Stimulated activated memory B cell treated with anti-CD40 and anti-IgM and Interleukin-4, amounts not matched to agents 10 μg/mL and 1 μg/mL and 100 μg/mL, for 72 hours (primary cell): ENCODE results near the gene TUFT1.
"Not testable (repeated sequence)": the region's sequence is repeated elsewhere in the genome, so short reads cannot be mapped to it uniquely, and the experiment has no call there.

ENCODE experiments used
- ATAC-seq: fragments of 150-1000 bp; cut with Tn5 transposase; 2 replicates; pipeline ENCODE4 v1.10.0; 2021
- H3K27ac Mint-ChIP-seq: one replicate; pipeline ENCODE4 v1.8.0; 2022; ENCODE audit warnings: mild to moderate bottlenecking, mixed read lengths
- H3K27me3 Mint-ChIP-seq: one replicate; pipeline ENCODE4 v1.8.0; 2022; ENCODE audit warnings: mixed read lengths
- H3K36me3 Mint-ChIP-seq: one replicate; pipeline ENCODE4 v1.8.0; 2022; ENCODE audit warnings: mixed read lengths
- H3K4me1 Mint-ChIP-seq: one replicate; pipeline ENCODE4 v1.8.0; 2022; ENCODE audit warnings: mixed read lengths
- H3K4me3 Mint-ChIP-seq: one replicate; pipeline ENCODE4 v1.8.0; 2022; ENCODE audit warnings: mild to moderate bottlenecking, moderate library complexity, mixed read lengths
- H3K9me3 Mint-ChIP-seq: one replicate; pipeline ENCODE4 v1.8.0; 2022; ENCODE audit warnings: mixed read lengths

The TUFT1 gene

GRCh38 chr1:151574575-151575529, 34.7 kb downstream of the TUFT1 start:
- Mint-ChIP-seq H3K27me3 (no peaks in the 10 kb centered on the region), H3K4me3 (no peak overlapping the region), H3K9me3 (no peaks in the 10 kb centered on the region), H3K27ac (no peak overlapping the region), H3K36me3 (no peaks in the 10 kb centered on the region), H3K4me1 (no peaks in the 10 kb centered on the region)
- ATAC-seq, result peak; percentile 48

- H3K4me1 Mint-ChIP-seq, result no peaks in the 10 kb centered on the region
These were observed 37.1 kb downstream of the TUFT1 start for GRCh38 chr1:151577173-151577572.

GRCh38 chr1:151578941-151579340, 38.8 kb downstream of the TUFT1 start:
- no peaks in the 10 kb centered on the region for H3K4me1 Mint-ChIP-seq
- no peaks in the 10 kb centered on the region for H3K9me3 Mint-ChIP-seq

More at GRCh38 chr1:151577173-151577572, 37.1 kb downstream of the TUFT1 start:
- Mint-ChIP-seq H3K27me3 (no peaks in the 10 kb centered on the region), H3K27ac (no peak overlapping the region), H3K9me3 (no peaks in the 10 kb centered on the region), H3K4me3 (no peak overlapping the region), H3K36me3 (no peaks in the 10 kb centered on the region)
- ATAC-seq, result no peak

DNA sequence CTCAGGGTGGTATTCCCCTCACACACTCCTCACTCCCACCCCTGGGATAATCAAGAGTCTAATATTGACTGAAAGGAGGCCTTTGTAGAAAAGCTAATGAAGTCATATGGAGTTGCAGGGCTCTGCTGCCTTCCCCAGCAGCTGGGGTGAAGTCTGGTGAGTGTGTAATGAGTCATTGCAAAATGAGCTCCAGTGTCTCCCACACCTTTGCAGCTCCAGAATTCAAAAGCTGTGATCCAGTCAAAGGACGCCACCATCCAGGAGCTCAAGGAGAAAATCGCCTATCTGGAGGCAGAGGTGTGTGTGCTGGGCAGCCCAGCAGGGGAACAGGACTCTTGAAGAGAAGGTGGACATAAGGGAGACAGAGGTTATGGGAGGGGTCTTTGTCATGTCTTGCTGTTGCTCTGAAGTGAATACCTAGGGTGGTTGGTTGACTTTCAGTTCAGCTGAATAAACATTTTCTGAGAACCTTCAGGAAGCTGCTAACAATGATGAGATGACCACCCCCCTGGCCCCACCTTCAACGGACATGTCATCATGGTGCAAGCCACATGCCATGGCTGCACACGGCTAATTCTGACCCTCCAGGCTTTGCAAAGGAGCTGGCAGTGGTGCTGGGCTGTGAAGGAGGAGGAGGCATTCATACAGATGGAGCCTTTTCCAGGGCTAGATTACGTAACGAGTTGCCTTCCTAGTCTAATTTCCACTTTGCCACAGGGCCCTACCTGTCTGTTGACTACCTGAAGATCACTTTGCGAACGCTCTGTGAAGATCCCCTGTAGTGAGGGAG, 39.5 kb downstream of the TUFT1 start:
- no peak overlapping the region for H3K4me3 Mint-ChIP-seq
- H3K27ac Mint-ChIP-seq, result no peak overlapping the region
- H3K4me1 Mint-ChIP-seq, result no peaks in the 10 kb centered on the region
- no peaks in the 10 kb centered on the region for H3K27me3 Mint-ChIP-seq
- no peaks in the 10 kb centered on the region for H3K9me3 Mint-ChIP-seq
- no peaks in the 10 kb centered on the region for H3K36me3 Mint-ChIP-seq
- no peak for ATAC-seq

More at GRCh38 chr1:151578941-151579340, 38.8 kb downstream of the TUFT1 start:
- H3K27me3 Mint-ChIP-seq, result no peaks in the 10 kb centered on the region
- no peak overlapping the region for H3K27ac Mint-ChIP-seq
- ATAC-seq, result no peak
- no peak overlapping the region for H3K4me3 Mint-ChIP-seq
- H3K36me3 Mint-ChIP-seq, result no peaks in the 10 kb centered on the region

- no peak overlapping the region for H3K4me3 Mint-ChIP-seq
- no peak overlapping the region for H3K27ac Mint-ChIP-seq
- H3K27me3 Mint-ChIP-seq, result no peaks in the 10 kb centered on the region
- H3K4me1 Mint-ChIP-seq, result no peaks in the 10 kb centered on the region
- H3K36me3 Mint-ChIP-seq, result no peaks in the 10 kb centered on the region
- no peaks in the 10 kb centered on the region for H3K9me3 Mint-ChIP-seq
- no peak for ATAC-seq
These were observed 41.3 kb downstream of the TUFT1 start for GRCh38 chr1:151581451-151581850.

- Mint-ChIP-seq H3K27me3 (no peaks in the 10 kb centered on the region), H3K27ac (no peak overlapping the region), H3K4me1 (no peaks in the 10 kb centered on the region), H3K36me3 (no peaks in the 10 kb centered on the region), H3K9me3 (no peaks in the 10 kb centered on the region), H3K4me3 (no peak overlapping the region)
- no peak for ATAC-seq
These were observed 41.8 kb downstream of the TUFT1 start for GRCh38 chr1:151581921-151582320.

DNA sequence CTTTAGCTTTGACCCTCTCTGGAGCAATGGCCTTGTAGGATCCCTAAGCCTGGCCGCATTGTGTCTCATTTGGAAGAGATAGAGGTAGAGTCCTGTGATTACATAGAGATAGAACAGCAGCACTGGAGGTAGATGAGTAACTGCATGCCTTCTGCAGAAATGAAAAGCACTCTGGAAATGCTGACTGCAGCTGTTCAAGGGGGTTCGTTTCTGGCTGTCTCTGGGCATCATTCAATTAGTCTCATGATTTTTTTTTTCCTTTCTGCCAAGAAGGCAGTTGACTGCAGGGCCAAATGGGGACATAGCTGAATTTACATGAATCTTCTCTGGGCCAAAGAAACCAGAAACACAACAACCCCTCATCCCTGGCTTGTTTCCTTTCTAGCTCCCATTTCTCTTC, 43.7 kb downstream of the TUFT1 start:
- peaks cover 8% of the 10 kb centered on the region for H3K27me3 Mint-ChIP-seq

GRCh38 chr1:151584278-151584677, 44.2 kb downstream of the TUFT1 start:
- H3K4me3 Mint-ChIP-seq, result no peak overlapping the region
- H3K27me3 Mint-ChIP-seq, result peaks cover 8% of the 10 kb centered on the region
- no peak for ATAC-seq
- no peak overlapping the region for H3K27ac Mint-ChIP-seq
- H3K36me3 Mint-ChIP-seq, result no peaks in the 10 kb centered on the region
- H3K9me3 Mint-ChIP-seq, result no peaks in the 10 kb centered on the region
- H3K4me1 Mint-ChIP-seq, result no peaks in the 10 kb centered on the region

More for the DNA sequence above, 43.7 kb downstream of the TUFT1 start:
- H3K27ac Mint-ChIP-seq, result no peak overlapping the region
- H3K36me3 Mint-ChIP-seq, result no peaks in the 10 kb centered on the region
- no peak for ATAC-seq
- H3K4me1 Mint-ChIP-seq, result no peaks in the 10 kb centered on the region
- H3K9me3 Mint-ChIP-seq, result no peaks in the 10 kb centered on the region
- no peak overlapping the region for H3K4me3 Mint-ChIP-seq

- no peaks in the 10 kb centered on the region for H3K9me3 Mint-ChIP-seq
- no peak overlapping the region for H3K27ac Mint-ChIP-seq
- H3K4me1 Mint-ChIP-seq, result no peaks in the 10 kb centered on the region
- H3K27me3 Mint-ChIP-seq, result peaks cover 10% of the 10 kb centered on the region
- no peak for ATAC-seq
- no peak overlapping the region for H3K4me3 Mint-ChIP-seq
- H3K36me3 Mint-ChIP-seq, result no peaks in the 10 kb centered on the region
These were observed 44.7 kb downstream of the TUFT1 start for GRCh38 chr1:151584780-151585179.

- Mint-ChIP-seq H3K9me3 (peaks cover 5% of the 10 kb centered on the region), H3K36me3 (no peaks in the 10 kb centered on the region), H3K27me3 (peaks cover 17% of the 10 kb centered on the region), H3K4me3 (no peak overlapping the region), H3K4me1 (no peaks in the 10 kb centered on the region), H3K27ac (no peak overlapping the region)
- ATAC-seq, result no peak
These were observed 45.5 kb downstream of the TUFT1 start for GRCh38 chr1:151585622-151586021.

DNA sequence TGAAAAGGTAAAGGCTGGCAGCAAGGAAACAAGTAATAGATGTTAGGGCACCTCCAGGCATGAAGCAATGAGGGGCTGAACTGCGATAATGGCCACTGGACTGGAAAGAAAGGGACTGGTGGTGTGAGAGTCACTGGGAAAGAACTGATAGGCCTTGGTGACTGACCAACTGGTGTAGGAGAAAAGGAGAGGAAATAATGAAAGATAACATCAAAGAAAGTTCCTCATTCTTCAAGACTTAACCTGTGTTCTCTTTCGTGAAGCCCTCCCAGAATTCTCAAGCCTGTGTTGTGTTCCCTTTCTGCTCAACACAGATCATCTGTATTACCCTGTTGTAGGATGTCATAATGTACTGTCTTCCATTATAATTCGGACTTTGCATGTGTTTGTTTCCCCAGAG, 50.9 kb downstream of the TUFT1 start:
- Mint-ChIP-seq H3K9me3 (peaks cover 10% of the 10 kb centered on the region), H3K27me3 (peaks cover 17% of the 10 kb centered on the region)

GRCh38 chr1:151593730-151594129, 53.6 kb downstream of the TUFT1 start:
- Mint-ChIP-seq H3K27me3 (peaks cover 9% of the 10 kb centered on the region), H3K27ac (peak overlapping the region; percentile 4), H3K9me3 (peaks cover 10% of the 10 kb centered on the region), H3K4me1 (peaks cover 12% of the 10 kb centered on the region), H3K4me3 (peak overlapping the region; percentile 35), H3K36me3 (no peaks in the 10 kb centered on the region)
- ATAC-seq, result no peak

More for the DNA sequence above, 50.9 kb downstream of the TUFT1 start:
- H3K36me3 Mint-ChIP-seq, result no peaks in the 10 kb centered on the region
- no peak overlapping the region for H3K27ac Mint-ChIP-seq
- H3K4me3 Mint-ChIP-seq, result no peak overlapping the region
- ATAC-seq, result no peak
- peaks cover 12% of the 10 kb centered on the region for H3K4me1 Mint-ChIP-seq

DNA sequence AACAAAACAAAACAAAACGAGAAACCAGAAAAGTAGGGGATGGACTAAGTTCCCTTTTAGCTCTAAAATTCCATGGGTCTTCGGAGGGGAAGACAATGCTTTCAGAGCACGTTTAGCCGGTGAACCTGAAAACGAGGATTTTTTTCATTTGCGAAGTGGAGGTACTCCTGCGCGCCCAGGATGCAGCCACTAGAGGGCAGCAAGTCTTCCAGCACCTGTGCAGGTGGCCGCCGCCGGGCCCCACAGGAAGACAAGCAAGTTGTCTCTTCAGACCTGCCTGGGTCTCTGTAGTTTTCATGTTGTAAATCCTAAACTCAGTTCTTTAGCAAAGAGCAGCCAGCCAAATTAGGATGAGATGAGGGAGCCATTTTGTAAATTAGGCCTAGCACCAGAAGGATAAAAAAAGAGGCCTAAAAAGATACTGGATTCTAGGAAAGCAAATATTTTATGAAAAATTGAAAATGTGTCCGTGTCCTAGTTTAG, 54.1 kb downstream of the TUFT1 start:
- peaks cover 9% of the 10 kb centered on the region for H3K27me3 Mint-ChIP-seq
- no peaks in the 10 kb centered on the region for H3K36me3 Mint-ChIP-seq
- H3K4me3 Mint-ChIP-seq, result peak overlapping the region; percentile 35
- H3K9me3 Mint-ChIP-seq, result peaks cover 10% of the 10 kb centered on the region
- peaks cover 12% of the 10 kb centered on the region for H3K4me1 Mint-ChIP-seq
- H3K27ac Mint-ChIP-seq, result peak overlapping the region; percentile 4
- ATAC-seq, result peak; percentile 90

GRCh38 chr1:151596166-151596953, 56.3 kb downstream of the TUFT1 start:
- H3K36me3 Mint-ChIP-seq, result no peaks in the 10 kb centered on the region
- no peaks in the 10 kb centered on the region for H3K27me3 Mint-ChIP-seq
- peaks cover 12% of the 10 kb centered on the region for H3K4me1 Mint-ChIP-seq
- H3K4me3 Mint-ChIP-seq, result no peak overlapping the region
- H3K27ac Mint-ChIP-seq, result no peak overlapping the region
- H3K9me3 Mint-ChIP-seq, result no peaks in the 10 kb centered on the region
- ATAC-seq, result no peak

DNA sequence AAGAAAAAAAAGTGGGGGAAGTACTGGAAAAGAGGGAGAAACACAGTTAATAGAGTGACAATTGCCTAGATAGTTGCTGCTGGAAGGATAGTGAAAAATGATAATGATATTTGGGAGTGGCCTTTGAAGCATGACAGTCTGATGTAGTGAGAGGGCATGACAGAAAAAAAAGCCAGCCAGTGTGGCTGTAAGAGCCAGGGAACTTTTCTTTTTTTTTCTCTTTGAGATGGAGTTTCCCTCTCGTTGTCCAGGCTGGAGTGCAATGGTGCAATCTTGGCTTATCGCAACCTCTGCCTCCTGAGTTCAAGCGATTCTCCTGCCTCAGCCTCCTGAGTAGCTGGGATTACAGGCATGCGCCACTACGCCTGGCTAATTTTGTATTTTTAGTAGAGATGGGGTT, 62.4 kb downstream of the TUFT1 start:
- not testable (repeated sequence) for H3K36me3 Mint-ChIP-seq, H3K4me3 Mint-ChIP-seq, H3K27ac Mint-ChIP-seq, ATAC-seq, H3K9me3 Mint-ChIP-seq, H3K4me1 Mint-ChIP-seq
- H3K27me3 Mint-ChIP-seq, result peaks cover 15% of the 10 kb centered on the region
